HepG2 (cell line): ENCODE results near the gene DNM1. TPM values are rescaled to one million over a fixed set of nuclear protein-coding genes. Genes with fewer than 3 reads are reported as not detected.

Source experiments
- ATAC-seq: fragments of 200-7000 bp; cut with Tn5 transposase; 3 replicates; pipeline ENCODE4 v1.9.1; 2020; ENCODE audit warnings: mild to moderate bottlenecking, moderate library complexity
- BruUV-seq: library from RNA; stranded (reverse); fragments of 400-500 nt; replicated peaks from 2 replicates; lab custom pipeline; 2021; lab: Mats Ljungman, UMichigan
- CTCF ChIA-PET: fragments of 300-600 bp; formaldehyde crosslinking; extraction: SDS; loops from one replicate; lab custom pipeline; 2021; ENCODE audit warnings: low total read pairs, inconsistent platforms, low intra/inter-chr PET ratio; lab: Yijun Ruan, JAX
- POLR2A ChIA-PET: fragments of 350-600 bp; sonication (Branson Sonifier 250); formaldehyde crosslinking; loops from one replicate; lab custom pipeline; 2020; ENCODE audit warnings: antibody characterized with exemption, inconsistent platforms; lab: Yijun Ruan, JAX
- DNase-seq: peaks from one replicate; pipeline ENCODE4 v3.0.0-alpha.2; 2015; ENCODE audit warnings: low spot score
- FAIRE-seq: peaks from 3 replicates; lab custom pipeline; 2011; peaks lifted over from hg19 to GRCh38; lab: Jason Lieb, UNC
- H2AFZ ChIP-seq: one replicate; pipeline ENCODE4 v1.6.1; 2011; ENCODE audit warnings: low read length, inconsistent platforms
- H3K27ac ChIP-seq: fragments of 300-600 bp; 3 replicates; pipeline ENCODE4 v1.8.0; 2011; ENCODE audit warnings: mixed run types, mild to moderate bottlenecking, mixed read lengths, low read length, inconsistent platforms; ENCODE audit not compliant: insufficient read depth; ENCODE audit errors: extremely low read length
- H3K27me3 ChIP-seq, 2 experiments: fragments of 200-600 bp in 1 of 2; 2 replicates in 1 of 2; 3 replicates in 1 of 2; pipeline versions ENCODE4 v1.6.0 to v1.8.0; 2011; ENCODE audit warnings: low read length in 2 of 2, mild to moderate bottlenecking in 2 of 2, moderate library complexity in 2 of 2, inconsistent platforms in 1 of 2; ENCODE audit not compliant: insufficient read depth in 2 of 2, control insufficient read depth in 1 of 2
- H3K36me3 ChIP-seq, 2 experiments: fragments of 200-600 bp in 1 of 2; replicated peaks in 1 of 2; 2 replicates in 1 of 2; 3 replicates in 1 of 2; pipeline versions ENCODE4 v1.5.1 to v1.8.0; 2011; ENCODE audit warnings: low read length in 2 of 2, inconsistent platforms in 1 of 2; ENCODE audit not compliant: insufficient read depth in 2 of 2, control insufficient read depth in 1 of 2
- H3K4me1 ChIP-seq: 2 replicates; pipeline ENCODE4 v1.5.1; 2012; ENCODE audit warnings: low read length, inconsistent platforms; ENCODE audit not compliant: insufficient read depth
- H3K4me2 ChIP-seq: 2 replicates; pipeline ENCODE4 v1.6.0; 2011; ENCODE audit warnings: low read depth, low read length, inconsistent platforms
- H3K4me3 ChIP-seq, 3 experiments: fragments of 200-600 bp in 1 of 3; sonication (generic), shearing (Covaris generic) in 1 of 3; replicated peaks in 1 of 3; 2 replicates each; pipeline ENCODE4 v1.5.1; 2011 to 2016; ENCODE audit warnings: low read length in 3 of 3, inconsistent platforms in 2 of 3, low read depth in 2 of 3, mild to moderate bottlenecking in 2 of 3, control low read depth in 1 of 3, mixed read lengths in 1 of 3; ENCODE audit not compliant: insufficient read depth in 1 of 3
- H3K79me2 ChIP-seq: one replicate; pipeline ENCODE4 v1.6.1; 2011; ENCODE audit warnings: low read length, inconsistent platforms; ENCODE audit not compliant: insufficient read depth
- H3K9ac ChIP-seq: 2 replicates; pipeline ENCODE4 v1.6.0; 2011; ENCODE audit warnings: mild to moderate bottlenecking, low read depth, low read length, inconsistent platforms; ENCODE audit not compliant: insufficient read depth
- H3K9me3 ChIP-seq: 2 replicates; pipeline ENCODE4 v1.5.1; 2012; ENCODE audit warnings: mild to moderate bottlenecking, low read length
- H4K20me1 ChIP-seq: 2 replicates; pipeline ENCODE4 v1.6.0; 2011; ENCODE audit warnings: inconsistent platforms, mild to moderate bottlenecking, low read length, moderate library complexity; ENCODE audit not compliant: insufficient read depth
- CENPX ChIP-seq: sonication (generic); formaldehyde crosslinking; IDR thresholded peaks from 2 replicates; pipeline ENCODE4 v1.9.0; 2021; ENCODE audit warnings: mild to moderate bottlenecking, missing genetic modification reagents, moderate library complexity
- KDM5B ChIP-seq: sonication (generic); formaldehyde crosslinking; IDR thresholded peaks from 2 replicates; pipeline ENCODE4 v1.4.0; 2020; ENCODE audit warnings: missing genetic modification reagents, mild to moderate bottlenecking, borderline replicate concordance
- NRL ChIP-seq: sonication (generic); formaldehyde crosslinking; IDR thresholded peaks from 2 replicates; pipeline ENCODE4 v1.5.0; 2020; ENCODE audit warnings: missing genetic modification reagents, mild to moderate bottlenecking, moderate library complexity, borderline replicate concordance
- SALL2 ChIP-seq: sonication (generic); formaldehyde crosslinking; IDR thresholded peaks from 2 replicates; pipeline ENCODE4 v1.8.1; 2023; ENCODE audit warnings: mild to moderate bottlenecking, missing genetic modification reagents, inconsistent platforms
- TFAP4 ChIP-seq: sonication (generic); IDR thresholded peaks from 2 replicates; pipeline ENCODE4 v1.6.1; 2016; ENCODE audit warnings: low read depth, borderline replicate concordance
- ZNF589 ChIP-seq: sonication (generic); formaldehyde crosslinking; conservative IDR thresholded peaks from 2 replicates; pipeline ENCODE4 v1.8.0; 2022; ENCODE audit warnings: mild to moderate bottlenecking, moderate library complexity, missing genetic modification reagents
- WGBS: methylation state at CpG from one replicate; pipeline ENCODE4 v1.1.6; 2017; ENCODE audit warnings: low lambda C conversion rate; 5-methylcytosine and 5-hydroxymethylcytosine counted together
- in situ Hi-C: cut with HindIII; loops from 2 replicates; pipeline ENCODE4 v1.10.0; 2017; ENCODE audit warnings: low pct_unique_long_range_greater_than_20kb; ENCODE audit not compliant: extremely low pct_ligation_motif_present
- intact Hi-C: fragments of 100-400 bp; cut with micrococcal nuclease; formaldehyde crosslinking; loops from one replicate; pipeline ENCODE4 v1.10.0; 2022; ENCODE audit not compliant: unreplicated experiment
- polyA plus RNA-seq, 8 experiments: library from polyadenylated mRNA; depleted of rRNA in 3 of 8; stranded (reverse) in 7 of 8; unstranded in 1 of 8; fragments of >200 nt; fragmentation: Illumina TruSeq in 4 of 8; extraction: Trizol in 4 of 8; gene quantifications; 2 replicates each; pipeline versions ENCODE4 v1.2.1 to v1.2.3, GENCODE V29; 2011 to 2016; ENCODE audit warnings: low read depth in 4 of 8, missing spikeins in 1 of 8, mixed read lengths in 1 of 8; ENCODE audit not compliant: insufficient read depth in 1 of 8
- total RNA-seq, 5 experiments: library from RNA; depleted of rRNA; stranded (reverse); fragments of >200 nt; fragmentation: Illumina TruSeq; extraction: Trizol; gene quantifications; 2 replicates each; pipeline ENCODE4 v1.2.3, GENCODE V29; 2016; ENCODE audit warnings: low read depth in 1 of 5

DNM1 gene
- total and polyA plus RNA-seq, 2 of the 13 experiments (the other 11 are each of a cell fraction or from before 2014, with no cell fraction given): 0.13 to 0.58 TPM

GRCh38 chr9:128185979-128186965 is 16.9 kb upstream of the DNM1 start (continued):
- TF ChIP-seq TFAP4 (no peak), KDM5B (CRISPR knock-in tag) (no peak)
- TF ChIP-seq, all 625 proteins: peak for 0

- FAIRE-seq (no peak), DNase-seq (no peak), ATAC-seq (no peak)
- H3K4me2 ChIP-seq: no peak overlapping the region
- no peak overlapping the region for H3K9ac ChIP-seq
- H3K27me3 ChIP-seq: no peaks in the 10 kb centered on the region
- CTCF ChIA-PET: no interaction called here
- peaks cover 9% of the 10 kb centered on the region for H3K79me2 ChIP-seq
- in situ Hi-C loops: no loop called here
- no TSS peak for BruUV-seq
- H3K4me3 ChIP-seq: no peak overlapping the region
- peaks cover 11% of the 10 kb centered on the region for H3K4me1 ChIP-seq
- POLR2A ChIA-PET: no interaction called here
- H3K27ac ChIP-seq: no peak overlapping the region
- TF ChIP-seq SALL2 (no peak), NRL (CRISPR knock-in tag) (no peak), CENPX (no peak), ZNF589 (CRISPR knock-in tag) (no peak)
- no peaks in the 10 kb centered on the region for H3K9me3 ChIP-seq
- intact Hi-C loops: no loop called here
- 97% methylated on average over 2 of the region's 2 CpGs for WGBS
- H2AFZ ChIP-seq: no peak overlapping the region
- no peaks in the 10 kb centered on the region for H4K20me1 ChIP-seq
- peaks cover 6 to 39% of the 10 kb centered on the region in 2 experiments; a peak in 4 of 5 replicates for H3K36me3 ChIP-seq
Measured at GRCh38 chr9:128187361-128187760, 15.8 kb upstream of the DNM1 start.
